C4-2B (cell line): ENCODE measurements around the gene GLCCI1.
"Not testable (repeated sequence)": the region's sequence is repeated elsewhere in the genome, so short reads cannot be mapped to it uniquely, and the experiment has no call there.

Source experiments
- H3K27ac ChIP-seq: fragments of 450-650 bp; 2 replicates; pipeline ENCODE4 v1.5.1; 2017
- CTCF ChIP-seq: fragments of 450-650 bp; conservative IDR thresholded peaks from 2 replicates; pipeline ENCODE4 v1.5.1; 2017; ENCODE audit warnings: mild to moderate bottlenecking
- ZFX ChIP-seq: fragments of 450-650 bp; IDR thresholded peaks from 2 replicates; pipeline ENCODE4 v1.6.1; 2017

Gene GLCCI1

DNA sequence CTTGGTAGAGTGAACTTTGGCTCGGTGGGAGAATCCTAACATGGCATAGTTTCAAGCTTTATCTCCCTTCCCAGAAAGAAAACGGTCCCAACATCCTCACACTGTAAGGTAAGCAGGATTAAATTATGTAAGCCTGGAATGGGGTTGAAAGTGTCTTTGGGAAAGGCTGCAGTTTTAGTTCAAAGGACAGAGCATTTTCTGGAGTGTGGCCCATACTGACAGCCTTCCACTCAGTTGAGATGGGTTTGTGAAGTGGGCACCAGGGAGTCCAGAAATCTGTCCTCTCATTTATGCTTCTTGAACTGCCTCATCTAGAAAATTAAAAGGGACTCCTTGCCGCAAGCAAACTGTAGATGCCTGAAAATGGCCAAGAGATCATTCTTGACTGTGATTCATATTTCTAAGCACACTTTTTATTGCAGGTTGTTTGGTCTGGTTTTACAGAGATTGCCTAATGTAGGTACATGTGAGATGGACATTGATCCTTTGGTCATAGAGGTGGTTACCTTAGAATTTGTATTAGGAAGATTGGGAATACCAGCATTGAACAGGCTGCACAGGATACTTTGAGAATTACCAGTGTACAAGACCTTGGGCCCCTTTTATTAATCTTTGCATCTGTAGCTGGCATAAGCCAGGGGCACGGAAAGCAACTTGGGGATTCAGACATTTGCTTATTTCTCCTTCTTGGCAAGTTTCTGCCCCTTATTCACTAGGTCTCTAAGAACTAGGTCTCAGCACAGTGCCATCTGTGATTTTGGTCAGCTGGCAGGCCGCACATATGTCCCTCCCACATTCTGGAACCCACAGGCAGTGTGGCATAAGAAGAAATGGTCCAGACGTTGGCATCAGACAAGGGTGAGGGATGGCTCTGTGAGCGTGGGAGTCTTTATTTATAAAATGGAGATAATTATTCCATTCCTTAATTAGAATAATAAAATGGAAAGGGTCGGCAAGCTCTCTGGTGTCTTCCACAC, 125.9 kb downstream of the GLCCI1 start:
- no peak overlapping the region for H3K27ac ChIP-seq
- no peak for TF ChIP-seq ZFX
- TF ChIP-seq CTCF: no peak

DNA sequence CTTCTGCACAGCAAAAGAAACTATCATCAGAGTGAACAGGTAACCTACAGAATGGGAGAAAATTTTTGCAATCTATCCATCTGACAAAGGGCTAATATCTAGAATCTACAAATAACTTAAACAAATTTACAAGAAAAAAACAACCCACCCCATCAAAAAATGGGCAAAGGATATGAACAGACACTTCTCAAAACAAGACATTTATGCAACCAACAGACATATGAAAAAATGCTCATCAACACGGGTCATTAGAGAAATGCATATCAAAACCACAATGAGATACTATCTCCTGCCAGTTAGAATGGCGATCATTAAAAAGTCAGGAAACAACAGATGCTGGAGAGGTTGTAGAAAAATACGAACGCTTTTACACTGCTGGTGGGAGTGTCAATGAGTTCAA, 132.7 kb downstream of the GLCCI1 start:
- H3K27ac ChIP-seq: not testable (repeated sequence)

DNA sequence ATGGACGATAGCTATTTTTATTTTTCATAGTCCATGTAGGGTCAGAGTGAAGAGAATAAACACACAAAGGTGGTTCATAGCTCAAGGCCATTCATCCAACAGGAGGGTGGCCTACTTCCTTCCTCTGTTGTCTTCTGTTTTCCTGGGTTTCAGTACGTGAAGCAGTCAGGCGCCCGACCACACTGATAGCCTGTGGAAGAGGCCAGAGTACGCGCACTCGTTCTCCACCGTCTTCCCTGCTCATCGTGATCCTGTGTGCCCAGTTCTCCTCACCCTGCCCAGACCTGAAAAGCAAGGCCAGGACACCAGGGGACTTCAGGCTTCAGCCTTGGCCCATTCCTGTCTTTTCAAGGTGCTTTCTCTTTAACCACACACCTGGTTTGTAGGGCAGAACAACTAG, 134.7 kb downstream of the GLCCI1 start:
- no peak overlapping the region for H3K27ac ChIP-seq
- TF ChIP-seq ZFX (no peak), CTCF (no peak)

DNA sequence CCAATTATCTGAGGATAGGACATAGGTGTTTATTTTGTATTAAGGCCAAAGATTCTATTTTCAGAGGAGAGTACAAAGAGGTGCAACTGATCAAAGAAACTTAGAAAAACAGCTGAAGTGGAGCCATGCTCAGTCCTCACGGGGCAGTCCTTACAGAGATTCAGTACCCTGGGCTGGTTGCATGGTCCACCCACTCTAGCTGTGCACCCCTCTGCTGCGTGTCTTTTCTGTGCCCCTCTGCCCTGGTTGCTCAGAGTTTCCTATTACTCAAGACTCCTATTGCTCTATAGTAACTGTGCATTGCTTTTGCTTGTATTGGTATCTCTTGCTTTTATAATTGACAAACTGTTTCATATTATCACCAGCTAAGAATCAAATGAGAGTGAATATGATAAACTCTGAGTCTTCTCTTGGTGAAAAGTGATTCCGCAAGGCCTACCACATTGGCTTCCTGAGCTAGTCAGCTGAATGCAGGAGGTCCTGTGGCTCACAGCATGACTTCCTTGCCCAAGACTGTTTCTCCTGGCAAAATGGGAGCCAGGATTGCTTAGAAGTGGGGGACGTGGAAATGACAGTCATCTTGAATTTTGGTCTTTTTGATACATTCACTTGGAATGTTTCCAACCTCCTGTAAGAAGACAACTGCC, 137.0 kb downstream of the GLCCI1 start:
- H3K27ac ChIP-seq: no peak overlapping the region
- TF ChIP-seq ZFX (no peak), CTCF (no peak)

DNA sequence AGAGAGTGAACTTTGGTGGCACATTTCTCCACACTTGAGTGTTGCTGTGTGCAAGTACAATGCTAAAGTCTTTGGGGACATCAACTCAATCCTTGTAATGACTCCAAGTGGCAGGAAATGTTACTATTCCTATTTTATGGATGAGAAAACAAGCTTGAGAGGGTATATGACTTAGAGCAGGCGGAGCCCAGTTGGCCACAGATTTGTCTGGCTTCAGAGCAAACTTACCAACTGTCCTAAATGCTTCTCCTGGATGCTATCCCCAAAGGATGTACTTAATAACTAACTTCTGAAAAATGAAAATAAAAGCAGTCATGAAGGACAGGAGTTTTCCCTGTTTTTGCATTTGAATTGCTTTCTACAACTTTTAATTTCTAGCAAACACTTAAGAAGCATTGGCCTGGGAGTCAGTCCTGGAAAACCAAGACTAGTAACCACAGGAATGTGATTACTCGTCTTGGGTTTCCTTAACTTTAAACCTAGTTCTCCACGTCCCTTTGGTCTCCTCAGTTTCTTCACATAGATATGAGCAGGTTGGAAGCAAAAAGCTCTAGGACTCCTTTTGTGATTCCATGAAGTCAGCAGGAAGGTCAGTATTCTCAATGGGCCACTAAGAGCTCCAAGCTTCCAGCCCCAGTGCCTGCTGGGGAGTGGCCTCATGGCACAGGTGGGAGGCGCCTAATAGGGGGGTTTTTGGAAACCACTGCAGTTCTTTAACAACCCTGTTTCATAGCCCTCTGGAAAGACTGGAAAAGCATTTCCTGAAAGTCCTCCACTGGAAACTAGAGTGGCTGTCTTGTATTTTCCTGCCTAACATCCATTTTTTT, 140.8 kb downstream of the GLCCI1 start:
- no peak overlapping the region for H3K27ac ChIP-seq
- TF ChIP-seq ZFX: no peak

DNA sequence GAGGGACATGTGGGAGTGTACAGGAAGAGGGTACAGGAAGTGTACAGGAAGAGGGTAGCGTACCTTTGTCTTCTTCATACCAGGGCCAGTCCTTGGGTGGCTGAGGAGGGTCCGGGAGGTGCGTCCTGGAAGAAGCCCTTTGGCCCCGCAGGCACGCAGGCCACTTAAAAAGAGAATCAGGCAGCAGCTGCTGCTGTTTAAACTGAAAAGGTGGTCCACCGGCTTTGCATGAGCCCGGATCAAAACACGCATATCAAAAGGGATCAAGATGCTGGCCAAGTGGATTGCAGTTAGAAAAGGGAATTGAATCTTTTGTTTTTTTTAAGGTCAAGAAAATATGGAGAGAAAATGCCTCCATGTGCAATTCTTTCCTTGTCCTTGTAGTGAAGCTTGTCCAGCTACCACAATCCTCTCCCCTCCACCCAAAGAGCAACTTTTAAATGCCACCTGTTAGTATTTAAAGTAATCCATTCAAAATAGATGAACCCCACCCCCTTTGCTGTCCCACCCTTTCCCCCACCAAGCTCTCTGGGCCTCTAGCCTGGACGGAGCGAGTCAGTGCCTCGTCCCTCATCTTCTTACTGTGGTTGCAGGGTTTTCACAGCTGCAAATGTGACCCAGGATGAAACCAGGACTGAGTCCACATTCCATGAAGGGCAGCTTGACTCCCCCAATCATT, 142.8 kb downstream of the GLCCI1 start:
- no peak overlapping the region for H3K27ac ChIP-seq
- TF ChIP-seq ZFX: no peak
- no peak for TF ChIP-seq CTCF

DNA sequence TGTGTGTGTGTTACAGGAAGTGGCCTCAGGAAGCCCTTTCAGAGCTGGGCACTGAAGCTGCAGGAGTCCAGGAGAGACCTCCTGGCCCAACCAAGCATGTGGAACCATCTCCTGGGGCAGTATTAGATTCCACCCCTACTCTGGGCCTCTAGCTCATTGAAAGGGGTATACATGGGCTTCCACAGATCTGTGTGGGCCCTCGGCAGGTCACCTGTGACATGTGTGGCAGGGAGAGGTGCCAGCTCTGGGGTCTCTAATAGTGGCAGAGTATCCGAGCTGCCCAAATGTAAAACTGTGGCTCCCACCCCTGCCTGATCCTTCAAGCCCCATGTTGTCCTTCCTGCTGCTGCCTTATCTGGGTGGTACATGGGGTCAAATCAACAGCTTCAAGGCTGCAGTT, 144.1 kb downstream of the GLCCI1 start:
- H3K27ac ChIP-seq: no peak overlapping the region
- TF ChIP-seq CTCF: no peak
- TF ChIP-seq ZFX: no peak
